GM08714 (cell line): Measurements from ENCODE around the gene CCDC149.

ENCODE experiments used
- H3K4me3 ChIP-seq: fragments of 200-500 bp; sonication (Bioruptor generic); 2 replicates; pipeline ENCODE4 v1.5.1; 2014; ENCODE audit warnings: mild to moderate bottlenecking, low read length, inconsistent platforms
- ZNF274 ChIP-seq: IDR thresholded peaks from 2 replicates; pipeline ENCODE4 v1.6.1; 2012; ENCODE audit warnings: mild to moderate bottlenecking, low read depth, low read length

The CCDC149 gene

DNA sequence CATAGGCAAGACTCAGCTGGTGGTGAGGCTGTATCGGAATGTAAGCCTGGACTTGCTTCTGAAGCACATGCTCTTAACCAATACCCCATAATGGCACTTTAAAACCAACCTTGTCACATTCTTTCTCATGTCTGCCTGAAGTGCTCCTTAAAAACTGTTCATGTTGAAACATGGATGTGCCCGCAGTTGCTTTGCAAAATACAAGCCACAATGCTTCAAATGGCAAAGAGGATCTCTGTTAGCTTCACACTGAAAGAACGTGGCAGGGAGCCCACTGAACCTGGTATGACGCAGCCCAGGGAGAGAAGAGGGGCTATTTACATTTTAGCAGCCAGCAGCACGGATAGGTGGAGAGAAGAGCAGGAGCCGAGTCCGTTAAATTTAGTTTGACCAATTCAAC is 88.1 kb downstream of the CCDC149 start:
- H3K4me3 ChIP-seq: no peak overlapping the region
- no peak for TF ChIP-seq ZNF274

GRCh38 chr4:24820541-24820940 is 92.3 kb downstream of the CCDC149 start:
- no peak overlapping the region for H3K4me3 ChIP-seq
- TF ChIP-seq ZNF274: no peak

GRCh38 chr4:24816797-24817196 is 96.0 kb downstream of the CCDC149 start:
- H3K4me3 ChIP-seq: no peak overlapping the region
- no peak for TF ChIP-seq ZNF274

GRCh38 chr4:24813732-24814131 is 99.1 kb downstream of the CCDC149 start:
- no peak for TF ChIP-seq ZNF274
- no peak overlapping the region for H3K4me3 ChIP-seq

DNA sequence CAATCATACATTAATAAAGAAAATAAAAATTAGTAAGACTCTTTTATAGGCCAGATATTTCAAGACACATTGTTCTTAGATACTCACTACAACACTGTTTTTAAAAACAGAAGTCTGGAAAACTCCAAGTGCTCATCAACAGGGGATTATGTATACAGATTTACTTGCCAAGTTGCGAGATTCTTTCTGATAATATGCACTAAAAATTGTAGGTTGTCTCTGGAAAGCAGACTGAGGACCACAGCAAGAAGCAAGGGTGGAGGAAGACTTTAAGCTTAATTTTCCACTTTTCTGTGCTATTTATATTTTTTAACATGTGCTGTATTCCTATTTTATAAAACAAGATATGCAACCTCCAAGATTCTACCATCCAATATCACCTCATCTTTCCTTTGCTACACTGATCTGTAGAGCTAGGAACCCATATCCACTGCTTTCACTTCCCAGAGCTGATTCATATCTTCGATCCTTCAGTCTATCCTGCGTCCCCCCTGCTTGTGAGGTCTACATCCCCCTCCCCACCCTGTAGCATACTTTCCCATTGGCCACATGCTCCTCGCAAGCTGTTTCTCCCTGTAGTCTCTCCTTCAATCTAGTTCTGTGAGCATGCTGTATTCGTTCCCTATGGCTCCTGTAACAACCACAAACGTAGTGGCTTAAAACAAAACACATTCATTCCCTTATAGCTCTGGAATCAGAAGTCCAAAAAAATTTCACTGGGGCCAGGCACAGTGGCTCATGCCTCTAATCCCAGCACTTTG is 101.8 kb downstream of the CCDC149 start:
- TF ChIP-seq ZNF274: no peak
- no peak overlapping the region for H3K4me3 ChIP-seq

DNA sequence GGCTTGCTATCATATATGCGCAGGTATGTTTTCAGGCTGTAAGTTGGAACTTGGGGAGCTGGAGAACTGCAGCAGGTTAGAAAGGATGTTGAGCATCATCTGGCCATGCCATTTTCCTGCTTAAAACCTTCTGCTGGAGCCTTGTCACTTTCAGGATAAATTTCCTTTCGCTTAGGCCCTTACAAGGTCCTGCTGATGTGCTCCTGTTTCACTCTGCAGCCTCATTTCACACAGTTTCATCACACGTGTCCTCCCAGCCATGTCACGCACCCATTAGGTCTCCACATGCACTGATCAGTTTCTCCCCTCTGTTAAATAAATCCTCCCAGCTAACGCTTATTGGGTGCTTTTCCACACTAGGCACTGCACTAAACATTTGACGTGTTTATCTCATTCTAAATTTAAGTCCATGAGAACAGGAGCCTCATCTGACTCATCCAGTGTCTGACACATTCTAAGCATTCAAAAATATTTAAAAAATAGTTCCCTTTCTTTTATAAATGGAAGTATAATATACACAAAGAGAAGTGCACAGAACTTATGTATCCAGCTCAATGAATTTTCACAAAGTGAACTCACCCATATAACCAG is 102.9 kb downstream of the CCDC149 start:
- no peak overlapping the region for H3K4me3 ChIP-seq
- TF ChIP-seq ZNF274: no peak

GRCh38 chr4:24809376-24809775 is 103.5 kb downstream of the CCDC149 start:
- H3K4me3 ChIP-seq: no peak overlapping the region
- no peak for TF ChIP-seq ZNF274

DNA sequence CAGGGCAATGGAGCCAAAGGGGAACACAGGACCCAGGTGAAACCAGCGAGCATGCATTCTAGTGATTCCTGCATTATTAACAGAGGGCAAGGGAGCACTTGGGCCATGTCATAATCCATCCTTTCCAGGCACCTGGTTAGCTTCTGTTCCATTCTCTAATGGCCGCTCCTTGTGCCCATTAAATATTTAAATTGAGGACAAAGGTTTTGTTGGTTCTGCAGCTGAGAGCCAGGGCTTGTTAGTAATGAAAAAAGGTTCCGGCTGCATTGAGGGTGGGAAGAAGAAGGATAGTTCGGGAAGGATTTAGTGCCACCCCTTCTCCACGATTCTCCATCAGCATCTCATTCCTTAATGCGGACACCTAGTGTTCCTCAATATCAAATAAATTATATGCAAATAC is 103.9 kb downstream of the CCDC149 start:
- no peak overlapping the region for H3K4me3 ChIP-seq
- TF ChIP-seq ZNF274: no peak

DNA sequence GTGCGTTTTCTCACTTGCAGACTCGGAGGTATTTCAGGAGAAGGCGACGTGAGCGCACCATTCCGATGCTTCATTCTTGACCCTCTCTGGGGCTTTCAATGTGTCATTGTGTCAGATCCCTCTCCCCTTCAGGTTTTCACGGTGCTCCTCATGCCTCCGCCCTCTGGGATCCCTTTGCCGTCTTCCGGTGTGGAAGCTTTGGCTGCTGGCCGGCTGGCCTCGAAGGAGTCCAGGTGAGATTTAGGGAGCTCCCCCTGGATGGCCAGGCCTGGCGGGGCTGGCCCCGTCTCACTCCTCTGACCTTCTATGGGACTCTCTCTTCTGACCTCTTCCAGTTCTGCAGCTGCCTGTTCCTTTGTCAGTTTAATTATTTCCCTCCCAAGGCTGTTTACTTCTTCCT is 104.6 kb downstream of the CCDC149 start:
- H3K4me3 ChIP-seq: no peak overlapping the region
- TF ChIP-seq ZNF274: no peak

GRCh38 chr4:24807611-24808010 is 105.2 kb downstream of the CCDC149 start:
- no peak for TF ChIP-seq ZNF274
- H3K4me3 ChIP-seq: no peak overlapping the region

DNA sequence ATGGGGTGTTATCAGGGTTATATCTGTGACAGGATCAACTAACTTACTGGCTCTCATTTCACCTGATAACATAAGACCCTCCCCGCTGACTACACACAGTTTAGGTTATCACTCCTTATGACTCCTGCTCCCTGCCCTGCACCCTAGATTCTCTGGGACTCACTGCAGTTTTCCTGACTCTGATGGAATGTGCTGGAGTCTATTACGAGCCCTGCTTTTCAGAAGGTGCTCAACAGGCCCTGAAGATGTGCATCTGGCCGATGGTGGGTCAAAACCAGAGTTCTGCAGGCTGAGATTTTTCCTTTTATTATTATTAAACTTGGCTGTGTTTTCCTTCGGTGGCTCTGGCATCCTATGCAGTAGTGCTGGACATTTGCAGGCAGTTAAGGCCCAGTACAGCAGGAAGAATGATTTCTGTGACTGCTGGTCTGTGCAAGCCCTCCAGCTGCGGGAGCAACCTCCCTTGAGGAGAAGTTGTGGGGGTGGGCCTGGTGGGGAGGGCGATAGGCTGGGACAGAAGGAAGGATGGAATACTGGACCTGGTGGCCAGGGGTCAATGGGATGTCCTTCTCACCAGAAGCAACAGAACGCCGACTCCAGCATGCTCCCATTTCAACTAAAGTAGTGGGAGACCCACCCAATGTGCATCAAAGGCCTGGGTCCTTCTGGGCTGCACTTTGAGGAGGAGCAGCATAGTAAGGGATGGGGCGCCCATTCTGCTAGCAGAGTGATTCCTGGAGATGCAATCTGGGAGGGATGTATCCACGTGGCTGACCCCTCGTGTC is 106.4 kb downstream of the CCDC149 start:
- TF ChIP-seq ZNF274: no peak
- H3K4me3 ChIP-seq: no peak overlapping the region

GRCh38 chr4:24805566-24805965 is 107.3 kb downstream of the CCDC149 start:
- no peak for TF ChIP-seq ZNF274
- H3K4me3 ChIP-seq: no peak overlapping the region

DNA sequence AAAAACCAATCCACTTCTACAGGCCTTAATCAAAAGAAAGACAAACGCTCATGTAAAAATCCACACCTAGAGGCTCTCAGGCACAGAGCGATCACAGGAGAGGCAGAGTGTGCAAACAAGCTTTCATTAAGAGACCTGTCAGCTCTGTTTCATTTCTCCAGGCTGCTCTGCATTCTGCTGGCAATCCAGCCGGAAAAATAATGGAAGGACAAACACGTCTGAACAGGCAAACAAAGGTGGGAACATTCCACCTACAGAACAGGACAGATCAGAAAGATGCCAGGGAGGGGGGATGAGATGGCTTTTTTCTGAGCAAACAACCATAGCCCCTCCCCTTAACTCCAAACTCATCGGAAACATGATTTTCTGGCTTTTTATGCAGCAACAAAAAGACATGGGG is 107.8 kb downstream of the CCDC149 start:
- TF ChIP-seq ZNF274: no peak
- no peak overlapping the region for H3K4me3 ChIP-seq

GRCh38 chr4:24802648-24803047 is 110.2 kb downstream of the CCDC149 start:
- no peak for TF ChIP-seq ZNF274
- no peak overlapping the region for H3K4me3 ChIP-seq

DNA sequence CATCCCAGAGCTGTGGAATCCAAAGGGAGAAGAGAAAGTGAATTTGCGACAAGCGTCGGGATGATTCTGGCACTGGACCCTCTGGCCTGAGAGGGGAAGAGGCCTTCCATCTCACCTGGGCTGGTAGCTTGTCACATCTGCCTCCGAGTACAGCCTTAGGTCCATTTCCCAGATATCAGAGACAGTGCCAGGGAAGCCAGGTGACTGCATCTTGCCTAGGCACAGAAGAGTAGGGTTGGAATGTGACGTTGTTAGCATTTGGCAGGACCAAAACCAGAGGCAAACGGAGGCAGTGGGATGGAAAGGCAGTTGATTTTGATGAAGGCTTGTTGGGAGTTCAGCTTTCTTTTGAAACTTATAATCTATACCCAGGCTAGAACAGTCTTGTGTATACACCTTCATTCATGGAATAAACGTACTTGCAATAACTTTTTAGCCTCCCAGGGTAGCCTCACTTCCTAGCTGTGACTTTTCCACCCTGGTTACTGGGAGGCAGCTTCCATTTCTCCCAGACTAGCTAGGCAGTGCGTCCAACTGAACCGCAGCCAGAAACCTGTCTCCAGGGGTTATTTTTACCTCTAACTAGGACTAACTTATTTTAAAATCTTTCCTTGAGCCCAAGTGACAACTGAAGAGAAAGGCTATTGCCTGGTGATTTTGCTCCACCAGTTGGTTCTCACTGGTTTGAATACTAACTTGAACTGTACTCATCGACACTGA is 111.5 kb downstream of the CCDC149 start:
- TF ChIP-seq ZNF274: no peak
- H3K4me3 ChIP-seq: no peak overlapping the region
